GM19193 (cell line): ENCODE measurements around the gene CLIP1.

Experiments
- POLR2A ChIP-seq: IDR thresholded peaks from 4 replicates; pipeline ENCODE4 v1.6.1; 2011; ENCODE audit not compliant: insufficient read depth, insufficient read length; ENCODE audit errors: extremely low read depth

CLIP1 gene

DNA sequence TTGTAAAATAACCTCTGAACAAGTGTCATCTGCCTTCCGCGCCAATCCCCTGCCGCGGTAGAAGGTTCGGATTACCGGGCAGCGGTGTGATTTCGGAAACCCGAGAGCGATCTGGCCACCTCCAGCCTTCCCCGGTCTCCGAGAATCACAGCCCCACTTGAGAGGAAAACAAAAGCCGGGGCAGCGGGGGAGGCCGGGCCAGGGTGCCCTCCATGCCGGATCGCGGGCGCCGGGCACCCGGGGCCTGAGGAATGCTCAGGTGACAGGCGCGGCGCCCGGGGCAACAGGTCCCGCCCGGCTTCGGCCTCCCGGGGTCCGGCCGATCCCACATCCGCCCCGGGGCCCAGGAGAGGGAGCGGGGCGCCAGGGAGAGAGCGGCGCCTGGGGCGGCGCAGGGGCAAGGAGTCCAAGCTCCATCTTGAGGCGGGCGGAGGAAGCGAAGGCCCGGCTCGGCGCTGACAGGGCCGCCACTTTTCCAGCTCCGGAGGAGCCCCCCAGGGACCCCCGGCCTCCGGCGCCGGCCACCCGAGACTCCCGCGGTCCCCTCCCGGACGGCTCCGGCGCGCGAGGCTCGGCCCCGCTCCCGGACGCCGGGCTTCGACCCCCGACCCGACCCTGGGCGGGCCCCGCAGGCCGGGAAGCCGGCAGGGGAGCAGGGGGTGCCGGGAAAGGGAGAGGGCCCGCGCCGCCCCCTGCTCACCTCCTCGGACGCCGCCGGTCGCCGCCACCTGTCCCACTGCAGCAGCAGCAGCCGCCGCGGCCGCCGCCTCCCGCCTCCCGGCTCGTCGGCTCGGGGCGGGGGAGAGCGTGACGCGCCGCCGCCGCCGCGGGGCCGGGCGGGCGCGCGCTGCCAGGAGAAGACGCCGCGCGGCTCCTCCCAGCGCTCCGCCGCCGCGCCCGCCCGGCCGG is at the start of gene CLIP1:
Gene CLIP1, minus strand, starts transcription at position 849 of the 909 bp plus-strand sequence. CDS start 42,217 bp downstream, outside the sequence.
- TF ChIP-seq POLR2A = peak; percentile 54

DNA sequence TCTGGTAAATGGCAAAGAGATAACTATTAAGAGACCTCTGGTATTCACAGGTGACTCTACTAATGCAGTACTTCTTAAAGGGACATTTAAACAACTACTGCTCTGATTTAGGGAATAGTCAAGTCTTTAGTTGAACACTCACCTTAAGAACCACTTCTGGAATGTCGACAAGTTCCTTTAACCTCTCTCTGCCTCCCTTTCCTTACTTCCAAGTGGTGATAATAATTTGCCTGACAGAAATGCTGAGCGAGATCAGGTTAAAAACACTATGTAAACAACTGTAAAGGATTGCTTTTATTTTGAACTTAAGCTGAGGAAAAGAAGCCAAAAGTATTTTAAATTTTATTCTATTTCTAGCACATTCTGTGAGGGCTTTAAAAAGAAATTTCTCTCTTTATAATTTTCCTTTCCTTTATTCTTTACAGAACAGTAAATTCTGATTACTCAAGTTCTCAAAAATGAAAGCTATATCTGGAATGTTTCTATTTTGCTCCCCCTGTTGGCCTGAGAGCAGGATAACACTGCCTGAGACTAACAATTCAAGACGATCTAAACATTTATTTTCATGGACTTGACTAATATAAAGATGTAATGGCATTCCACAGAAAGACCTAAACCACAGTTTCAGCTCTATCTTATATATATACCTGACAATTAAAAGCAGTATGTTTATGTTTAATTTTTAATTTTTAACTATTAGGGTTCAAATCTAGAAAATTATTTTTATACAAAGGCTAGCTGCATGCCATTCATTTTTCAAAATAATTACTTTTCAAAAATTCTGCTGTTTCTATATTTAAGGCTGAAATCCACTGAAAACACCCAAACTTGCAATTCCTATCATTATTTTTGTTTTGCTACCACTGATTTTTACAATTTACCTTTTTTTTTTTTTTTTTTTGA is 49.1 kb upstream of the CLIP1 start:
- no peak for TF ChIP-seq POLR2A

DNA sequence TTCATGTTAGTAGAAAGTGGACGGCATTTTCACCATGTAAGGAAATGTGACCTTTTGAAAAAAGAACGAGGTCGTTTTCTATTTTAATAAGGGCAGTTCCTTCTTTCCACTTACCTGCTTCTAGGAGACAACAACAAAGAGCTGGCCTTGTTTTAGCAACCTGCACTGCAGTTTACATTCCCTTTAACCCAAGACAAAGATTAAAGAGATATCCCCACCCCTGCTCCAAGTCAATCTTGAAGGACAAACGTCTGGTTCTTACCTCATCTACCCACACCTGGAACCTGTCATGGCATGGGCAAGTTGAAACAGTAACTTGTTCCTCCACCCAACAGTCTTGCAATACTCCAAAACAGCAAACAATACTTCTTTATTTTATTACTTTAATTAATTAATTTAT is 45.5 kb upstream of the CLIP1 start:
- no peak for TF ChIP-seq POLR2A

GRCh38 chr12:122460641-122461040 is 38.2 kb upstream of the CLIP1 start:
- no peak for TF ChIP-seq POLR2A

GRCh38 chr12:122460061-122460460 is 37.6 kb upstream of the CLIP1 start:
- no peak for TF ChIP-seq POLR2A

- no peak for TF ChIP-seq POLR2A
Measured at GRCh38 chr12:122459211-122459610, 36.7 kb upstream of the CLIP1 start.

- TF ChIP-seq POLR2A = no peak
Measured at GRCh38 chr12:122458105-122459035, 35.9 kb upstream of the CLIP1 start.

GRCh38 chr12:122457627-122458026 is 35.2 kb upstream of the CLIP1 start:
- TF ChIP-seq POLR2A = no peak

DNA sequence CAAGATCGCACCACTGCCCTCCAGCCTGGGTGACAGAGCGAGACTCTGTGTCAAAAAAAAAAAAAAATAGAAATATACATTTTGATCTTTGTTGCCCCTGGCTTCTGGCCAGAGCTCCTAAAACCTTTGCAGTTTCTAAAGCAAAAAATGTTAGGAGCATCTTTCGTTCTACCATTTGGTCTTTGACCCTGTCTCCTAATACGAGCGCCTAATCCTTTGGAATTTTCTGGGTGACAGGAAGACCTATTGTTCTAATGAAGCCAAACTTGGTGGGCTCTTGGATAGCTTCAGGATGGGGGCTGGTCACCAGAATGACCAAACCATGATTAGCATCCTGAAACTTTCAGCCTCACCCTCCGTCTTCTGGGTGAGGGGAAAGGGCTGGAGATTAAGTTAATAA is 32.3 kb upstream of the CLIP1 start:
- TF ChIP-seq POLR2A = no peak

GRCh38 chr12:122454250-122454721 is 31.8 kb upstream of the CLIP1 start:
- no peak for TF ChIP-seq POLR2A

GRCh38 chr12:122452701-122453285 is 30.3 kb upstream of the CLIP1 start:
- no peak for TF ChIP-seq POLR2A

- TF ChIP-seq POLR2A = no peak
Measured at GRCh38 chr12:122449317-122449716, 26.8 kb upstream of the CLIP1 start.

GRCh38 chr12:122437656-122438121 is 15.2 kb upstream of the CLIP1 start:
- TF ChIP-seq POLR2A = no peak

GRCh38 chr12:122435186-122435585 is 12.7 kb upstream of the CLIP1 start:
- TF ChIP-seq POLR2A = no peak
